ENCODE data around the gene PAX8. TPM values are rescaled to one million over a fixed set of nuclear protein-coding genes. Genes with fewer than 3 reads are reported as not detected.

PAX8 gene
- total and polyA plus RNA-seq, 2 experiments from 2014 or later = 0.21 to 0.32 TPM

- no peaks in the 10 kb centered on the region for H3K9me2 ChIP-seq (ENCODE audit: insufficient read depth)
- H3K9me3 Mint-ChIP-seq = no peaks in the 10 kb centered on the region
- no peak for DNase-seq (ENCODE audit: low spot score)
- H3K4me1 Mint-ChIP-seq = peaks cover 7% of the 10 kb centered on the region
- H3K4me1 ChIP-seq (ENCODE audit: insufficient read depth) = peaks cover 16% of the 10 kb centered on the region; the same call in 1 of the 2 replicates
- H3K36me3 Mint-ChIP-seq (ENCODE audit: low read depth) = no peaks in the 10 kb centered on the region
- no peak for TF ChIP-seq ETS1 (IDR thresholded peaks at IDR 0.05)
- no peak for TF ChIP-seq ZNF331 (CRISPR knock-in tag; IDR thresholded peaks at IDR 0.05; ENCODE audit: low read depth)
- H3K27me3 Mint-ChIP-seq (ENCODE audit: insufficient read depth, low read depth, poor library complexity) = peaks cover 40% of the 10 kb centered on the region
- no peaks in the 10 kb centered on the region for H3K79me2 ChIP-seq (replicated peaks; ENCODE audit: insufficient read depth)
- peaks cover 50% of the 10 kb centered on the region for H3K27me3 ChIP-seq (ENCODE audit: insufficient read depth)
- no peaks in the 10 kb centered on the region for H4K20me1 ChIP-seq (replicated peaks; ENCODE audit: insufficient read depth)
- 0 out of 2 replicates have a peak overlapping the region, but pooled peaks have one; percentile 53 for H3K4me2 ChIP-seq
- no peak overlapping the region for H3K27ac ChIP-seq (ENCODE audit: low read depth)
- no peaks in the 10 kb centered on the region for H3K36me3 ChIP-seq (ENCODE audit: insufficient read depth)
- H3F3A ChIP-seq (replicated peaks; ENCODE audit: low read depth) = no peaks in the 10 kb centered on the region
- H3K27ac Mint-ChIP-seq = no peak overlapping the region
- peak overlapping the region; percentile 76; the same call in 1 of the 2 replicates for H2AFZ ChIP-seq
- H3K4me3 Mint-ChIP-seq = no peak overlapping the region
- peak; percentile 72 for ATAC-seq
- H3K4me3 ChIP-seq = no peak overlapping the region
These were observed 5.1 kb upstream of the PAX8 start for GRCh38 chr2:113283704-113284284.

- H3K36me3 Mint-ChIP-seq (ENCODE audit: low read depth) = no peaks in the 10 kb centered on the region
- H3K27me3 Mint-ChIP-seq (ENCODE audit: insufficient read depth, low read depth, poor library complexity) = peaks cover 45% of the 10 kb centered on the region
- no peaks in the 10 kb centered on the region for H3K79me2 ChIP-seq (replicated peaks; ENCODE audit: insufficient read depth)
- DNase-seq (ENCODE audit: low spot score) (peak; percentile 70), ATAC-seq (peak; percentile 46)
- H3K27ac ChIP-seq (ENCODE audit: low read depth) = no peak overlapping the region
- H3K4me3 ChIP-seq = no peak overlapping the region
- peaks cover 58% of the 10 kb centered on the region for H3K27me3 ChIP-seq (ENCODE audit: insufficient read depth)
- peaks cover 7% of the 10 kb centered on the region for H3K4me1 Mint-ChIP-seq
- no peak overlapping the region for H3K27ac Mint-ChIP-seq
- no peaks in the 10 kb centered on the region for H4K20me1 ChIP-seq (replicated peaks; ENCODE audit: insufficient read depth)
- H3K36me3 ChIP-seq (ENCODE audit: insufficient read depth) = no peaks in the 10 kb centered on the region
- H3K9me2 ChIP-seq (ENCODE audit: insufficient read depth) = no peaks in the 10 kb centered on the region
- H3K9me3 Mint-ChIP-seq = no peaks in the 10 kb centered on the region
- peaks cover 18% of the 10 kb centered on the region; the same call in 1 of the 2 replicates for H3K4me1 ChIP-seq (ENCODE audit: insufficient read depth)
- no peaks in the 10 kb centered on the region for H3F3A ChIP-seq (replicated peaks; ENCODE audit: low read depth)
- peak overlapping the region; percentile 76 for H2AFZ ChIP-seq
- H3K4me3 Mint-ChIP-seq = no peak overlapping the region; the same call in 2 of the 3 replicates
- peak; percentile 39 to 41; a peak in 3 of 4 replicates for TF ChIP-seq CTCF (conservative IDR thresholded peaks at IDR 0.05; ENCODE audit: low read depth in 2 of 2)
- TF ChIP-seq JUNB (IDR thresholded peaks at IDR 0.05; ENCODE audit: unreplicated experiment) = no peak
- H3K4me2 ChIP-seq = 0 out of 2 replicates have a peak overlapping the region, but pooled peaks have one; percentile 53
These were observed 4.2 kb upstream of the PAX8 start for GRCh38 chr2:113282747-113283533.

All from GM23338 (cell line).